ENCODE results near the gene ANTXR2.

DNA sequence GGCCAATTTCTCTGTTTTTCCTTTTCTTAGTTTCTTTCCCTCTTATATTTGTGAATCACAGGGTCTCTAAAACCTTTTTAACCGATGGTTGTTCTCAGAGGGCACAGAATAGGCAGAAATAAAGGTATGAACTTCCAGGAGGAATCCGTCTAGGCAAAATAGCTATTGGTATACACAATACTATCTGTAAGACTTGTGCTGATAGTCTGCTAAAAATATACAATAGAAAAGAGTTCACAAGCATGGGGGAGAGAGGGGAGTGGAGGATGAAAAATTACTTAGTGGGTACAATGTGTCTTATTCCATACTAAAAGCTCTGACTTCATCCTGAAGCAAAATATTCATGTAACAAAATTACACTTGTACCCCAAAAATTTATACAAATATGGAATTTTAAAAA is 30.2 kb downstream of the ANTXR2 start:
- TF ChIP-seq, protein P1, sequence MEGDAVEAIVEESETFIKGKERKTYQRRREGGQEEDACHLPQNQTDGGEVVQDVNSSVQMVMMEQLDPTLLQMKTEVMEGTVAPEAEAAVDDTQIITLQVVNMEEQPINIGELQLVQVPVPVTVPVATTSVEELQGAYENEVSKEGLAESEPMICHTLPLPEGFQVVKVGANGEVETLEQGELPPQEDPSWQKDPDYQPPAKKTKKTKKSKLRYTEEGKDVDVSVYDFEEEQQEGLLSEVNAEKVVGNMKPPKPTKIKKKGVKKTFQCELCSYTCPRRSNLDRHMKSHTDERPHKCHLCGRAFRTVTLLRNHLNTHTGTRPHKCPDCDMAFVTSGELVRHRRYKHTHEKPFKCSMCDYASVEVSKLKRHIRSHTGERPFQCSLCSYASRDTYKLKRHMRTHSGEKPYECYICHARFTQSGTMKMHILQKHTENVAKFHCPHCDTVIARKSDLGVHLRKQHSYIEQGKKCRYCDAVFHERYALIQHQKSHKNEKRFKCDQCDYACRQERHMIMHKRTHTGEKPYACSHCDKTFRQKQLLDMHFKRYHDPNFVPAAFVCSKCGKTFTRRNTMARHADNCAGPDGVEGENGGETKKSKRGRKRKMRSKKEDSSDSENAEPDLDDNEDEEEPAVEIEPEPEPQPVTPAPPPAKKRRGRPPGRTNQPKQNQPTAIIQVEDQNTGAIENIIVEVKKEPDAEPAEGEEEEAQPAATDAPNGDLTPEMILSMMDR (IDR thresholded peaks at IDR 0.05), result no peak
- TF ChIP-seq POLR2A (IDR thresholded peaks at IDR 0.05), result no peak

All from heart left ventricle (tissue), 13 donors.